H1 (cell line): ENCODE results near the gene SVEP1. TPM values are rescaled to one million over a fixed set of nuclear protein-coding genes. Genes with fewer than 3 reads are reported as not detected.

Experiments used
- CTCF ChIA-PET: fragments of 300-600 bp; sonication (Branson Sonifier 250); formaldehyde crosslinking; loops from one replicate; lab custom pipeline; 2021; ENCODE audit not compliant: partially characterized antibody; lab: Charles Lee
- POLR2A ChIA-PET: fragments of 300-600 bp; sonication (Branson Sonifier 250); formaldehyde crosslinking; loops from one replicate; lab custom pipeline; 2021; ENCODE audit warnings: inconsistent platforms; ENCODE audit not compliant: partially characterized antibody; lab: Charles Lee
- DNase-seq, 2 experiments: peaks; one replicate each; pipeline versions ENCODE4 v3.0.0 to v3.0.0-alpha.2; 2010 to 2022; ENCODE audit warnings: low spot score in 2 of 2, low read depth in 1 of 2, mixed read lengths in 1 of 2
- FAIRE-seq: peaks from 2 replicates; lab custom pipeline; 2011; peaks lifted over from hg19 to GRCh38; lab: Jason Lieb, UNC
- H2AFZ ChIP-seq: 2 replicates; pipeline ENCODE4 v1.8.1; 2012; ENCODE audit warnings: low read length, inconsistent platforms
- H2AK5ac ChIP-seq: 2 replicates; pipeline ENCODE4 v1.6.1; 2013; ENCODE audit warnings: low read depth, low read length
- H2BK120ac ChIP-seq: replicated peaks from 2 replicates; pipeline ENCODE3; 2013; ENCODE audit warnings: low read depth, low read length, inconsistent platforms
- H2BK12ac ChIP-seq: 2 replicates; pipeline ENCODE4 v1.6.1; 2013; ENCODE audit warnings: low read depth, low read length
- H2BK15ac ChIP-seq: 2 replicates; pipeline ENCODE4 v1.6.1; 2013; ENCODE audit warnings: low read length
- H2BK20ac ChIP-seq: 2 replicates; pipeline ENCODE4 v1.6.1; 2013; ENCODE audit warnings: low read length
- H2BK5ac ChIP-seq: 2 replicates; pipeline ENCODE4 v1.6.1; 2013; ENCODE audit warnings: low read depth, low read length
- H3K14ac ChIP-seq: 2 replicates; pipeline ENCODE4 v1.6.1; 2013; ENCODE audit warnings: inconsistent platforms; ENCODE audit not compliant: insufficient read length
- H3K18ac ChIP-seq: 2 replicates; pipeline ENCODE4 v1.6.1; 2013; ENCODE audit warnings: low read length; ENCODE audit errors: extremely low read depth
- H3K23ac ChIP-seq: 2 replicates; pipeline ENCODE4 v1.6.1; 2013; ENCODE audit warnings: inconsistent platforms; ENCODE audit not compliant: insufficient read length
- H3K23me2 ChIP-seq: 2 replicates; pipeline ENCODE4 v1.6.1; 2013; ENCODE audit warnings: low read depth, low read length
- H3K27ac ChIP-seq: 2 replicates; pipeline ENCODE4 v1.6.1; 2011; ENCODE audit warnings: low read depth, low read length, inconsistent platforms
- H3K27me3 ChIP-seq, 4 experiments: replicated peaks in 1 of 4; 1 replicate in 1 of 4; 2 replicates in 3 of 4; pipeline versions ENCODE4 v1.6.1 to v1.8.1; 2011 to 2013; ENCODE audit warnings: low read length in 3 of 4, mild to moderate bottlenecking in 3 of 4, inconsistent platforms in 2 of 4, mixed read lengths in 2 of 4, moderate library complexity in 1 of 4; ENCODE audit not compliant: control insufficient read depth in 3 of 4, insufficient read depth in 3 of 4; ENCODE audit errors: extremely low read depth in 1 of 4
- H3K36me3 ChIP-seq, 4 experiments: 2 replicates each; pipeline versions ENCODE4 v1.6.1 to v1.8.1; 2011 to 2013; ENCODE audit warnings: mild to moderate bottlenecking in 4 of 4, low read length in 3 of 4, moderate library complexity in 2 of 4, control low read depth in 1 of 4, inconsistent platforms in 1 of 4; ENCODE audit not compliant: insufficient read depth in 4 of 4, control insufficient read depth in 2 of 4
- H3K4ac ChIP-seq: replicated peaks from 2 replicates; pipeline ENCODE3; 2013; ENCODE audit warnings: low read length, low read depth, mixed read lengths, inconsistent platforms; ENCODE audit not compliant: insufficient read length
- H3K4me1 ChIP-seq, 4 experiments: replicated peaks in 1 of 4; 1 replicate in 1 of 4; 2 replicates in 3 of 4; pipeline versions ENCODE4 v1.6.1 to v1.8.1; 2011 to 2013; ENCODE audit warnings: low read length in 3 of 4, inconsistent platforms in 2 of 4, mixed read lengths in 1 of 4; ENCODE audit not compliant: insufficient read depth in 4 of 4, control insufficient read depth in 3 of 4
- H3K4me2 ChIP-seq, 2 experiments: 2 replicates each; pipeline versions ENCODE4 v1.6.1 to v1.8.1; 2011 to 2013; ENCODE audit warnings: low read depth in 2 of 2, low read length in 2 of 2, control low read depth in 1 of 2, inconsistent platforms in 1 of 2, mild to moderate bottlenecking in 1 of 2; ENCODE audit not compliant: insufficient read depth in 1 of 2
- H3K4me3 ChIP-seq, 4 experiments: fragments of 200-600, 300-600 bp in 1 of 4; sonication (generic), shearing (Covaris generic), sonication (Bioruptor Twin) in 1 of 4; 2 replicates each; pipeline versions ENCODE4 v1.5.1 to v1.8.1; 2011 to 2016; ENCODE audit warnings: low read length in 4 of 4, low read depth in 3 of 4, control low read depth in 2 of 4, inconsistent platforms in 2 of 4, mild to moderate bottlenecking in 2 of 4, mixed read lengths in 1 of 4, moderate library complexity in 1 of 4; ENCODE audit not compliant: insufficient read depth in 2 of 4; ENCODE audit errors: extremely low read depth in 1 of 4
- H3K56ac ChIP-seq: replicated peaks from 2 replicates; pipeline ENCODE3; 2013; ENCODE audit warnings: low read depth, mild to moderate bottlenecking, mixed read lengths, low read length, inconsistent platforms; ENCODE audit not compliant: insufficient read length
- H3K79me1 ChIP-seq: 2 replicates; pipeline ENCODE4 v1.6.1; 2013; ENCODE audit warnings: low read depth, low read length, control low read depth
- H3K79me2 ChIP-seq, 2 experiments: 2 replicates each; pipeline versions ENCODE4 v1.6.1 to v1.8.1; 2012 to 2013; ENCODE audit warnings: low read length in 2 of 2, mild to moderate bottlenecking in 2 of 2, inconsistent platforms in 1 of 2; ENCODE audit not compliant: insufficient read depth in 2 of 2, control insufficient read depth in 1 of 2
- H3K9ac ChIP-seq, 4 experiments: replicated peaks in 1 of 4; 1 replicate in 1 of 4; 2 replicates in 3 of 4; pipeline versions ENCODE4 v1.6.1 to v1.8.1; 2011 to 2013; ENCODE audit warnings: low read depth in 3 of 4, low read length in 3 of 4, control low read depth in 2 of 4, mild to moderate bottlenecking in 2 of 4, moderate library complexity in 2 of 4, inconsistent platforms in 1 of 4; ENCODE audit errors: extremely low read depth in 1 of 4
- H3K9me3 ChIP-seq, 2 experiments: 2 replicates each; pipeline versions ENCODE4 v1.6.1 to v1.8.1; 2012 to 2013; ENCODE audit warnings: mild to moderate bottlenecking in 2 of 2, moderate library complexity in 2 of 2, control low read depth in 1 of 2, inconsistent platforms in 1 of 2, low read depth in 1 of 2, low read length in 1 of 2, mixed read lengths in 1 of 2; ENCODE audit not compliant: insufficient read depth in 2 of 2
- H4K20me1 ChIP-seq, 2 experiments: replicated peaks in 1 of 2; 2 replicates each; pipeline versions ENCODE3 to v1.8.1; 2011 to 2013; ENCODE audit warnings: inconsistent platforms in 2 of 2, low read length in 2 of 2, mild to moderate bottlenecking in 1 of 2; ENCODE audit not compliant: insufficient read depth in 2 of 2, control insufficient read depth in 1 of 2
- H4K5ac ChIP-seq: 2 replicates; pipeline ENCODE4 v1.6.1; 2013; ENCODE audit warnings: low read length, low read depth, mixed read lengths, inconsistent platforms; ENCODE audit not compliant: insufficient read length
- H4K8ac ChIP-seq: 2 replicates; pipeline ENCODE4 v1.8.0; 2013; ENCODE audit warnings: mild to moderate bottlenecking, moderate library complexity, low read length, inconsistent platforms; ENCODE audit not compliant: insufficient read depth; ENCODE audit errors: extremely low read depth
- H4K91ac ChIP-seq: replicated peaks from 2 replicates; pipeline ENCODE3; 2013; ENCODE audit warnings: low read length, mixed read lengths, inconsistent platforms; ENCODE audit not compliant: insufficient read length
- CBX8 ChIP-seq: fragments of 300-800, 300-1000 bp; sonication (generic); IDR thresholded peaks from 2 replicates; pipeline ENCODE4 v1.7.1; 2016; ENCODE audit warnings: low read depth, low read length, borderline replicate concordance
- CEBPB ChIP-seq: IDR thresholded peaks from 2 replicates; pipeline ENCODE4 v1.6.1; 2012; ENCODE audit warnings: low read depth, low read length
- EGR1 ChIP-seq: IDR thresholded peaks from 2 replicates; pipeline ENCODE4 v1.6.1; 2011; ENCODE audit warnings: low read depth, low read length, borderline replicate concordance
- WGBS, 2 experiments: shearing (Covaris generic) in 1 of 2; methylation state at CpG; one replicate each; pipeline versions ENCODE4 v1.1.6 to v1.1.7; 2013 to 2015; ENCODE audit warnings: low lambda C conversion rate in 2 of 2, mixed read lengths in 2 of 2, inconsistent platforms in 1 of 2, low coverage in 1 of 2, missing lambda C conversion rate in 1 of 2; ENCODE audit not compliant: insufficient replicate concordance in 2 of 2, insufficient coverage in 1 of 2, insufficient read length in 1 of 2; ENCODE audit errors: extremely low coverage in 1 of 2, missing lambda C conversion rate in 1 of 2; 5-methylcytosine and 5-hydroxymethylcytosine counted together
- polyA plus RNA-seq, 7 experiments: library from polyadenylated mRNA; depleted of rRNA in 3 of 7; stranded (reverse) in 5 of 7; unstranded in 2 of 7; fragments of >200 nt in 5 of 7; fragments of 200-250 nt in 2 of 7; gene quantifications; 1 replicate in 5 of 7; 2 replicates in 1 of 7; 4 replicates in 1 of 7; pipeline versions ENCODE4 v1.2.1 to v1.2.3, GENCODE V29; 2011 to 2013; ENCODE audit warnings: missing spikeins in 2 of 7, mixed read lengths in 2 of 7
- total RNA-seq: library from RNA; stranded (reverse); fragmentation: NEBNext Ultra II Directional; extraction: Animal tissue kit (Norgen Biotek cat#: 25700); gene quantifications from 2 replicates; pipeline ENCODE4 v1.2.1, GENCODE V29; 2021

The SVEP1 gene
- total and polyA plus RNA-seq, 2 of the 8 experiments (the other 6 are each of a cell fraction or from before 2014, with no cell fraction given), result 0.11 to 0.37 TPM

DNA sequence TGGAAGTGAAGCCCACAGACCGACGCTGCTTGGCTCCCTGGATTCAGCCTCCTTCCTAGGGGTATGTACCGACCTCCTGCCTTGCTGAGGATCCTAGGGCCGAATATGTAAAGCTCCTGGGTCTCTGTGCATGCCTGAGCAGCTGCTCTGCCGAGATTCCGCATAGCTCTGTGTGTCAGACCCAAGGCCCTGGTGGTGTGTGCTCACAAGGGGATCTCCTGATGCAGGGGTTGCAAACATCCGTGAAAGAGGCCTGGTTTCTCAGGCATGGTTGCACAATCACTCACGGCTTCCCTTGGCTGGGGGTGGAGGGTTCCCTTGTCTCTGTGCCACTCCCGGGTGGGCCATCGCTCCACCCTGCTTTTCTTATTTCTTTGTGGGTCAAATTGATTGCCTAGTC, 19.9 kb upstream of the SVEP1 start:
- Histone ChIP-seq H3K23ac (no peak overlapping the region), H3K56ac (no peak overlapping the region), H3K9ac (no peak overlapping the region; a peak in 1 of 7 replicates), H2AFZ (peak overlapping the region; percentile 89), H3K4ac (no peak overlapping the region), H4K5ac (no peak overlapping the region), H3K4me2 (no peak overlapping the region), H4K8ac (no peak overlapping the region), H3K79me2 (no peaks in the 10 kb centered on the region), H2AK5ac (no peak overlapping the region), H3K23me2 (no peaks in the 10 kb centered on the region), H2BK20ac (no peak overlapping the region), H3K4me3 (no peak overlapping the region), H4K20me1 (no peaks in the 10 kb centered on the region), H3K14ac (no peak overlapping the region), H3K18ac (peak overlapping the region; percentile 48; the same call in 1 of the 2 replicates), H2BK120ac (no peak overlapping the region), H3K4me1 (peaks cover 0 to 6% (median 0%) of the 10 kb centered on the region in 4 experiments; a peak in 4 of 7 replicates), H3K79me1 (no peaks in the 10 kb centered on the region), H2BK5ac (peak overlapping the region; percentile 2; the same call in 1 of the 2 replicates), H3K27ac (no peak overlapping the region), H4K91ac (no peak overlapping the region), H3K27me3 (no peaks in the 10 kb centered on the region), H2BK12ac (no peak overlapping the region), H3K36me3 (no peaks in the 10 kb centered on the region), H3K9me3 (no peaks in the 10 kb centered on the region), H2BK15ac (peak overlapping the region; percentile 81; the same call in 1 of the 2 replicates)
- peak in 1 of 2 experiments; percentile 46 for DNase-seq
- ChIA-PET POLR2A (no interaction called here), CTCF (interaction anchor here (0.6 to 0.7 kb wide), 2 partner anchors 295 to 1831 kb away, joined by 3 to 7 read pairs; no protein-coding TSS in a partner anchor)
- FAIRE-seq, result no peak
- peak; percentile 85 for TF ChIP-seq CEBPB
- no peak for TF ChIP-seq EGR1
- no peak for TF ChIP-seq CBX8
- 90% methylated on average over 10 of the region's 10 CpGs; no CpG with 5 or more reads in 1 of the 2 experiments for WGBS, 2 experiments
